ENCODE results near the gene CINP.
A peak's percentile ranks its signal among the peaks of the same experiment; 100 is the strongest.

CINP gene

DNA sequence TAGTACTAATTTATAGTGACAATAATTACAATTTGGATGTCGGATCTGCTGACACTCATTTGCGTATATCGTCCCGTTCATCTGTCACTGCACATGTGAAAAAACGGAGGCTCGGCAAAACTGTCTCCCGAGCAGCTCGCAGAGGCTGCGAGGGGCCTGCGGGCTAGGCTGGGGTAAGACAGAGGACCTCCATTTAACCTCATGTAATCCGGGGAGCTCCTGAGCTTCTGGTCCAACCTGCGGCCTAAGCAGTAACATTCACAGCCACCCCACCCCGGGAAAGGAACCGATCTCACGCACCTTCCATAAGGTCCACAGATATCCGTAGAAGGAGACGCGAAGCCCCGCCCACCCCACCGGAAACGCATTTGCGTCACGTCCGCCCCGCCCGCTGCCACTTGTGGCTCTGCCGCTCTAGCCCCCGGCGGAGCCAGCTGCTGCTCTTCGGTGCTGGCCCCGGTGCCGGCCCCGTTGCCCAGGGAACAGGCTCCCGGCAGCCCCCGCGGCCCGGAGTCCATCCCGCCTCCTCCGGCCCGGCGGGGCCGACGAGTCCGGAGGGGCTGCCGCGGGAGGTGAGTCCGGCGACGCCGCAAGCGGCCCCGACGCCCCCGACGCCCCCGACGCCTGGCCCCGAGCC is at the start of gene CINP, which contains the start of gene TECPR2:
Gene CINP, minus strand, starts transcription at position 346 of the 637 bp plus-strand sequence. Its CDS starts 39 bp downstream, at position 307.
Gene TECPR2, plus strand, starts transcription at position 397 of the 637 bp plus-strand sequence. CDS start 13,781 bp downstream, outside the sequence.
- DNase-seq (ENCODE audit: low read depth in 2 of 2): peak; percentile 93 to 97

DNA sequence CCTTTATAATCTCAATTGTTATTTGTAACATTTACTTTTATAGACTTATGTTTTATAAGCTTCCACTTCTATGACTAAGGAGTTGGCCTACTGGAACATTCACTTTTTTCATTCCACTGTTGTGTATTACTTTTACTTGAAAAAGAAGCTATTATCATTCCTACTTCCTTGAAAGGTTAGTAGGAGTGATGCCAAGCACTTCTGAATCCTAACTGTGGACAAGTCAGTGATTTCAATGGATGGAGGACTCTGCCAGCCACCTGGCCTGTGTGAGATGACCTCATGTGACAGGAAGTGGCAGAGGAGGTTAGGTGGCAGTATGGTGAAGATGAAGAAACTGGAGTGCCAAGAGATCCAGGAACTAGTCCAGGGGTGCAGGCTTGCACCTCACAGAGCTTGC is 46.0 kb upstream of the CINP start:
- no peak for DNase-seq (ENCODE audit: low read depth in 2 of 2)

DNA sequence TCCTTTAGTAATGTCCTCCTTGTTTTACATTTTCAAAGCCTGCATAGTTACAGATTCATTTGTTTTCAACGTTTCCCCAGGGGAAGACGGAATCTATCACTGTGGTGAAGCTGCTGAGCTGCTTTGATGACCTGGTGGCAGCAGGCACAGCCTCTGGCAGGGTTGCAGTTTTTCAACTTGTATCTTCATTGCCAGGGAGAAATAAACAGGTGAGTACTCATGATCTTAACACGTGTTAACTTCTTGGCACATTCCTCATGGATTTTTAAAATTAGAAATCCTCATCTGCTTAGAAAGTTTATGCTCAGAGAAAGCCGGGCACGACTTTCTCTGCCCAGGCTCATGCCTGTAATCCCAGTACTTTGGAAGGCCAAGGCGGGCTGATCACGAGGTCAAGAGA is 44.6 kb upstream of the CINP start:
- DNase-seq (ENCODE audit: low read depth in 2 of 2): no peak

DNA sequence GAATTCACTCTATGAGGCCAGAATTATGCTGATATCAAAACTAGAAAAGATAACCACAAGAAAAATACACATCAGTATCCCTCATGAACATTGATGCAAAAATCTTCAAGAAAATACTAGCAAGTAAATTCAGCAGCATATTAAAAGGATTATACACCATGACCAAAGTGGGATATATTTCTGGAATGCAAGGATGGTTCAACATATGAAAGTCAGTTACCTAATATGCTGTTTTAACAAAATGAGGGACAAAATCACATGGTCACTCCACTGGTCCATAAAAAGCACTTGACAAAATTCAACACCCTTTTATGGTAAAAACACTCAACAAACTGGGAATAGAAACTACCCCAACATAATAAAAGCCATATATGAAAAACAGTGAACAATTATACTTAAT is 40.3 kb upstream of the CINP start:
- DNase-seq (ENCODE audit: low read depth in 2 of 2): no peak

DNA sequence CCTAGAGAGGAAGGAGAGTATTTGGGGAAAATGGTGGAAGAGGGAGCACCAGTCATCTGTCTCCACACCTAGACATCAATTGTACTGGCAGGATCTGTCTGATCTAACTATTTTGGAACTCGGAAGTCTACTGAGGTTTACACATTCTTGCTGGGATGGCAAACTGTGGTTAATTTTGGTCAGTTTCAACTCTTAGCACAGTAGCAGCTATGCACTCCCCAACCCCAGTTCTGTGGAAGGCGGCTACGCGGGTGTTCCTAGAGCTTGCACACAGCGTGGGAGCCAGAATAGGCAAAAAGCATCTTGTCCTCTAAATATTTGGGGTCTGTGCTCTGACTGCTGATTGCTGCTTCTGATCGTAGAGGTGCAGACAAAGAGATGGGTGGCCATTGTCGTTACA is 33.8 kb upstream of the CINP start:
- no peak for DNase-seq (ENCODE audit: low read depth in 2 of 2)

DNA sequence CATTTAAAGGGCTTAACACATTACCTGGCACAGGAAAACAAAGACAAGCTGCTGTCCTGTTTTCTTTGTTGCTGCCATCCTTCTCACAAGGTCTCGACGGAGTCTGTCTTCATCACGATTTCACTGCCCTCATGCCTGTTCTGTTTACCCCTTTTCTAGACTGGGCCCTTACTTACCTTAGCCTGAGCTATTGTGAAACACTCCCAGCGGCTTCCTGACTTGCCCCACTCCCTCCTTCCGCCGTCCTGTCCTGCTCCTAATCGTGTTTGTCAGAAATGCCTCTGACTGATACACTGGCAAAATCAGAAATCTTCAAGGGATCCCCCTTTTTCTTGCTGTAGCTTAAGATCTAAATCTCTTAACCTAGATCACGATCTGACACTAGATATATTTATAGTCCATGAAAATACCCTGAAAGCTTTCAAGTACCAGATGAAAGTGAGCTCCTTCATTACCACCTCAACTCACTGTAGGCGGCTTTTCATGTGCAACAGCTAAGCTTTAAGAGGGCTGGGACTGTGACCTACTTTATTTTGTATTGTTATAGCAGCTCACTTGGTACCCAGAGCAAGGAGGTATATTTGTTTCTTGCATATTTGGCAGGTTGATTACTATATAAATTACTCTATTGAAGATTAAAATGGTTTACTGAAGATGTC is 32.2 kb upstream of the CINP start:
- DNase-seq (ENCODE audit: low read depth in 2 of 2): no peak

DNA sequence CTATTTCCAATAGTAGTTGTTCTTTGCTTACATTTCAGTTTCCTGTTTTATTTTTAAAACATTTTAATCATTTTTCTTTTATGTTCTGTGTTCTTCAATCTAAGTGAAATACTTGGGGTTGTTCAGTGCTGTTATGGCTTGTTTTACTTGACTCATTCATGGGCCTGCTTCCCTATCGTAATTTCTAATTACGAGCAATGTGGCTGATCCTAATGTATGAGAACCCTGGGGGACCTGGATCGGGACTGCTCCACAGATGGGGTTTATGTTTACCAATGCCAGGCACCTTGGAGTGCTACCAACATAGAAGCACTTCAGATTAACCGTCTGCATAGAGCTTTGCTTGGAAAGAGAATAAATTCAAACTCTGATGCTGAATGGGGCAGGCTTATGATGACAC is 29.8 kb upstream of the CINP start:
- DNase-seq (ENCODE audit: low read depth in 2 of 2): no peak

DNA sequence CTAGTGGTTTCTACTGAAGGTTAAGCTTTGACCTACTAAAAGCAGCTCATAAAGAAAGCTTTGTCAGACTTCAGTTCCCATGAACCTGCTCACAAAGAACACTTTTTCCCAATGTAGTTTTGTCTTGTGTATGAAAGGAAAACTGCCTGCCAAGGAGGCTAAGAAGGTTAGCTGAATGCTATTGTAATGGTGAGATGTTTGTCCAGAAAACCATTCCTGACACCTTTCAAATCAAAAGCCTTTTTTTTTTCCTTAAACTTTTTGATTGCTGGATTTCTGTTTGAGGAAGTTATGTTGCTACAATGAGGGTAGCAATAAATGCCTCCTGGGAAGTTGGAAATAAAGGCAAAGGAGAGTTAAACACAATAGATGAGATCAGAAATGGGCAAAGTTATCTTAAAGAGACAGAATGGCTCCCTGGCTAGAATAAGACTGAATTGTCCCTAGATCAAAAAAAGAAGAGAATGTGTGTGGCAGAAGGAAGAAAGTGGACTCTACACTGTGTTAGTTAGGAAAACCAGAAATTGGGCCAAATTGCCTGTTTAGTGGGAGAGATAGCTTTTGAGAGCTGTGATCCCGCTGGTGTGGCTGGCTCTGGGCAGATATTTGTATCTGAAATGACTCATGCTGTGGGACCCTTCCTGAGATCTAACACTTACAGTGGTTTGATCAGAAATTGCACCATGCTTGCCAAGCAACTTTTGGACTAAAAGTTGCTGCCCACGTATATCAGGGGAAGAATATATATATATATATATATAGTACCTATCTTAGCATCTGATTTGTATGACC is 27.6 kb upstream of the CINP start:
- DNase-seq (ENCODE audit: low read depth in 2 of 2): no peak

DNA sequence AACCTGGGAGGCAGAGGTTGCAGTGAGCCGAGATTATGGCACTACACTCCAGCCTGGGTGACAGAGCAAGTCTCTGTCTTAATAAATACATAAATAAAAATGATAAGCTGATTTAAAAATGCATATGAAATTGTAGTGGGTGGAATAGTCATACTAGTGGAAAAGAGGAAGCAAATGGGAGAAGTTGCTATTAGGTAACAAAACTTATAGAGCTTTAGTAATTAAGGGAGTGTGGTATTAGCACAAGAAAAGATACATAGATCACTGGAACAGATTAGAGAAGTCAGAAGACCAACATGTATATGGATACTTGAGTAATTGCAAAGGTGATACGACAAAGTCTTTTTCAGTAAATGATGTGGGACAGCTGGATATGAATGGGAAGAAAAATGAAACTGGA is 26.6 kb upstream of the CINP start:
- no peak for DNase-seq (ENCODE audit: low read depth in 2 of 2)

DNA sequence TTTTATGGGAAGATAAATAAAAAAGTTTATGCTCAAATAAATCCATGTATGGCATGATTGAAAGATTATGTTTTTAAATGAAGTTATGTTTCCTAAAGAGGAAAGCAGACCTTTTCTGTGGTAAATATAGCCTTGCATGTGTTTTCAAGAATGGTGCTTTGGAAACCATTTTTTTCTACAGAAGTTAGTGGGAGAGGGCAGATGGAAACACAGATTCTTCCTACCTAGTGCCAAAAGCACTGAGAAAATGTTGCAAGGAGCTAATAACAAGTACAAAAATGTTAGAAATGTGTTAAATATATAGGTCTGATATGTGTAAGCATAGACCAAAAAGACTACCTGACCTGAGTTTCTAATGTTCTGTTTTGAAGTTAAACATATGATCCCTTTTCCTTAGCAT is 24.4 kb upstream of the CINP start:
- DNase-seq (ENCODE audit: low read depth in 2 of 2): no peak

DNA sequence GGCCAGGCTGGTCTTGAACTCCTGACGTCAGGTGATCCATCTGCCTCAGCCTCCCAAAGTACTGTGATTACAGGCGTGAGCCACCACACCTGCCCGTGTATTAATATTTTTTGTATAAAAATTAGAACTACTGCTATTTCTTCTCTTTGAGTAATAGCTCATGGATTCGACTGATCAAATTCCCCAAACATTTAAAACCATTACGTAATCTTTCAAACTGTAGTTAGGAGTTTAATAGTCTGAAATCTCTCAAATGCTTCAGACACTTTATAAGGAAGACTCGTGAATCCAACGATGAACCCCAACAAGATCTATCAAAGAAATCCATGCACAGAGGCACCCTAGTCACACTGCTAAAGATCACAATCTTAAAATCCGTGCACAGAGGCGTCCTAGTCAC is 16.1 kb upstream of the CINP start:
- DNase-seq (ENCODE audit: low read depth in 2 of 2): no peak

DNA sequence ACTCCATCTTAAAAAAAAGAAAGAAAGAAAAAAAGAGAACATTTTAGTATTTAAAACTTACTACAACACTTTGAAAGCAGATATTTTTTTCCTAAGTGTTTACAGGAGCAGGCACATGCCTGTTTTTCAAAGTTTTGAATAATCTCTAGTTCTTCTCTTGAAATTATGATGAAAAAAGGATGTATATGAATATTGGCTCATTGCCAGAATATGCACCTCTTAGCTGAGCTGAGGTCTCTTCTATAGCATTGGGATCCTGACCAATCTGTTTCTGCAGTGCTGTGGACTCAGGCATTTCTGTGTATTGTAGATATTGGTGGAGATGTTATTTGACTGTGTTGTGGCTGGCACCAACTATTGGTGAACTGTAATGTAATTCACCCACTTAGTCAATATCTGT is 15.0 kb upstream of the CINP start:
- no peak for DNase-seq (ENCODE audit: low read depth in 2 of 2)

DNA sequence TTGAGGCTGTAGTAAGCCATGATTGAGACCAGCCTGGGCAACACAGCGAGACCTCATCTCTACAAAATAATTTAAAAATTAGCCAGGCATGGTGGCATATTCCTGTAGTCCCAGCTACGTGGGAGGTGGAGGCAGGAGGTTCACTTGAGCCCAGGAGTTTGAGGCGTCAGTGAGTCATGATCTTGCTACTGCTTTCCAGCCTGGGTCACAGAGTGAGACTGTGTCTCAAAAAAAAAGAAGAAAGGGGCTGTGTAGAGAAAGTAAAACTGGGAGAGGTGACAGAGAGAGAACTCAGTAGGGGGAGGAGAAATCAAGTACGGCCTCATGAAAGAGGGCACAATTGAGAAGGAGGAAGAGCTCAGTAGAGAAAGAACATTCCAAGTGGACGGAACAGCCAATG is 12.4 kb upstream of the CINP start:
- DNase-seq (ENCODE audit: low read depth in 2 of 2): no peak

DNA sequence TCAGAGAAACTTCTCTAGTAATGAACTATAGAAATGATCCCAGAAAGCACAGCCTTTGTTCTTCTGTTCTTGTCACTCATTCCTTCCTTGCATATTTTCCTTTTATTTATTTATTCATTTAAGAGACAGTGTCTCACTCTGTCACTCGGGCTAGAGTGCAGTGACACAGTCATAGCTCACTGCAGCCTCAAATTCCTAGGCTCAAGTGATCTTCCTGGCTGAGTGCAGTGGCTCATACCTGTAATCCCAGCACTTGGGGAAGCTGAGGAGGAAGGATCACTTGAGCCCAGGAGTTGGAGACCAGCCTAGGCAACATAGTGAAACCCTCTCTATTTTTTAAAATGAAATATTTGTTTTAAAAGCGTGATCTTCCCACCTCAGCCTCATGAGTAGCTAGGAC is 11.6 kb upstream of the CINP start:
- no peak for DNase-seq (ENCODE audit: low read depth in 2 of 2)

DNA sequence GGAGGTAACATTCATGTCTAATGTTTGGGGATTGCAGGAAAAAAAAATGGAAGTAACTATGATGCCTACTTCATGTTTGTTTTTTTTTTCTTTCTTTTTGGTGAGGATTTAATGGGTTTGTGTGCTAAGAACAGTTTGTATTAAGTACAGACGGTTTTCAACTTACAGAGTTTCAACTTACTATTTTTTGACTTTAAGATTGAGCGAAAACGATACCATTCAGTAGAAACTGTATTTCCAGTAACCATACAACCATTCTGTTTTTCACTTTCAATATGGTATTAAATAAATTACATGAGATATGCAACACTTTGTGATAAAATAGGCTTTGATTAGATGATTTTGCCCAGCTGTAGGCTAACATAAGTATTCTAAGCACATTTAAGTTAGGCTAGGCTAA is 10.4 kb upstream of the CINP start:
- no peak for DNase-seq (ENCODE audit: low read depth in 2 of 2)

DNA sequence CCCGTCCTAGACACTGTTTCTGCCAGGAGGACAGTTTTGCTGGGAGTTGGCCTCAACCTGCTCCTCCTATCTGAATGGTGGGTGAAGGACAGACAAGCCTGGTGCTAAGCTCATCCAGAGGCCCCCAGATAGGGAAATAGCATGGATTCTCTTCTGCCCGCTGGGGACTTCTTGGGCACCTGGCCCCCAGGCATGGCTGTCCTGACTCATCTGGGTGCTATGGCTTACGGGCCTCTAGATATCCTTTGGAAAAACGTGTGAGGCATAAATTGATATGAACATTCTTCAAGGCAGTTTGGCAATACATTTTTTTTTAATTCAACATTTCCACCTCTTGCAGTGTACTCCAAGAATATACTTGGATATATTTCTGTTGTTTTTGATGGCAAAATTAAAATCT is 8.7 kb upstream of the CINP start:
- no peak for DNase-seq (ENCODE audit: low read depth in 2 of 2)

DNA sequence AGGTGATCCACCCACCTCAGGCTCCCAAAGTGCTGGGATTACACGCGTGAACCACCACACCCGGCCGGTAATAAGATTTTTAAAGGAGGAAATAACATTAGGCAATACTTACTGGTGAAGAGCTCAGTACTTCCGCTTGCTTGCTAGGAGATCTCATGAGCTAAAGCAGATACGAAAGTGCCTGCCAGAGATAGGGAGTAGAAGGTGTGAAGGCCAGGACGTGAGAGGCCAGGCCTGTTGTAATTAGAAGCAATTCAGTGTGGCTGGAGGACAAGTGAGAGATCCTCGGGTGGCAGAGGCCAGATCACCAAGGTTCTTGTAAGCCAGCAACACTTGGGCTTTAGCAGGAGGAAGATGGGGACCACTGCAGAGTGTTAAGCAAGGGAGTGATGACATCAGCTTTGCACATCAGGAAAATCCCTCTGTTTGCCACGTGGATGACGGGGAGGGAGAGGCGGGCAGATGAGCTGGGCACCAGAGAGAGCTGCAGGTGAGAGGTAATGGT is 7.7 kb upstream of the CINP start:
- DNase-seq (ENCODE audit: low read depth in 2 of 2): no peak

DNA sequence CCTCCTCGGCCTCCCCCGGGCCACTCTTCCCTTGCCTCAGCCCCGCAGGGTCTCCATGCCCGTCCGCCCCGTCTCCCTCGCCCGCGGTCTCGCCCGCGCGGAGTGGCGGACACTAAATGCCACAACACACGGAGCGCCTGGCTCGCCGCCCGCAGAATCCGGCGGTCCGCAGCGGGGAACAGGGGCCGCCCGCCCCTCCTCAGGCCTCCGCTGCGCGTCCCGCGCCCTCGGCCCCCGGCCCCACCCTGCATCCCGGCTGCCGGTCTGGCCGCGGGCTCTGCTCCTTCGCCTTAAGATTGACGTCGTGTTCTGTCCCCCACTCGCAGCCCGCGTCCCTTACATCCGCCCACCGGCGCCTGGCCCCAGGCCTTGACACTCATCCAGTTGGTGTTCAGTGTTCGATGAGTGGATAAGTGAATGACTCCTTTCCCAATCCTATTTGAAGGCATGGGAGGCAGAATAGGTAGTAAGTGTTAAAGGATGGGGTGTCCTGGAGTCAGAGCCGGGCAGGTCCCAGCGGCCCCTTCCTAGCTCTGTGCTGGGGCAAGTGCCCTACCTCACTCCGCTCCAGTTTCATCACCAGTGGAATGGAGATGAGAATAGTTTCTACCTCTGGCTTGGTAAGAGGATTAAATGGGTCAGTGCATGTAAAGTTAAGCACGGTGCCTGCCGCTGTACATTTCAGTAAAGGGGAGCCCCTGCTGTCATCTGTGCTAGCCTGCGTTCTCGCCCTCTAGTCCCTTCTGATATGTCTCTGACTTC is 673 bp upstream of the CINP start:
- no peak for DNase-seq (ENCODE audit: low read depth in 2 of 2)

DNA sequence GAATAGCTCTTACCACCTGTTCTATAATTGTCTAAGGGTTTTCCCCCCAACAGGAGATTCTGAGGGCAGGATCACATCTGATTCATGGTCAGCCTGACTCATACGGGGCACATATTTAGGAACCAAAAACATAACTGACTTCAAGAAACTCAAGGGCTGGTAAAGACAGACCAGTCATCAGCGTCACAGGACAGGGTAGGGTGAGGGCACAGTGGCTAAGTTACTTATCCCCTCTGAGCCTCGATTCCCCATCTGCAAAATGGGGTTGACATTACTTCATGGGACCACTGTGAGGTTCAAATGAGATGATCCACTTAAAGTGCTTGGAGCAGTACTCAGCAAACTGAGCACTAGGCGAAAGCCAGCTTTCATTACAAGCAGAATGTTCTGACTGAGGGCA is 606 bp downstream of the CINP start:
- DNase-seq (ENCODE audit: low read depth in 2 of 2): peak in 1 of 2 donors; percentile 10

DNA sequence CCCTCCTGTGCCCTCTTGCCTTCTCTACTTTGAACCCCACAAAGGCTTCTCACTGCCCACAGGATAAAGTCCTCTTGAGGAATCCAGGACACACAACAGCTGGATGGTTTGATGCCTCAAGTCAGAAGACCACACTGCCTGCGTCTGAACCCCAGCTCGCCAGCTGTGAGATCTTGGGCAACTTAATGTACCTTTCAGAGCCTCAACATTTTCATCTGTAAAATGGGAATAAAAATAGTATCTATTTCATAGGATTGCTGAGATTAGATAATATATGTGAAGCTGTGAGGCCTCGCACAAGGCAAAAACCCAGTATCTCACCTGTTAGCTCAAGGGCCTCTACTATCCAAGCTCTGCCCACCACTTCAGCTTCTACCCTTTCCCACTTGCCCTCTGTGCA is 2.3 kb downstream of the CINP start:
- no peak for DNase-seq (ENCODE audit: low read depth in 2 of 2)

DNA sequence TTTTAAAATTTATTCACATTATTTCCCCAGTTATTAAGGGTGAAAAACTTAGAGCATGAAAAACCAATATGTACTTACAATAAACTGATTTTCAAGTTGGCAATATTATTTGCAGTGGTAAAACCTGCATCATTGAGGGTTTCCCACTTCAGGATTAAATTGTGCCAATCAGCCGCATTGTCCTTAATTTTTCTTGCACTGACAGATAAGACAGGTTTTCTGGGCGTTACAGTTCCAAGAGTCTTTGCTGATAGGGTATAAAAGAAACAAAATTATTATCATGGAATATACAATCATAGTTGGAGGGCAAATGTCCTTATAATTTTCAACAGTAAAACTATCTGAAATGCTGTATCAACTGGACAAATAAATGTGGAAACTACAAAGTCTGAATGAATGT is 3.3 kb downstream of the CINP start:
- no peak for DNase-seq (ENCODE audit: low read depth in 2 of 2)

DNA sequence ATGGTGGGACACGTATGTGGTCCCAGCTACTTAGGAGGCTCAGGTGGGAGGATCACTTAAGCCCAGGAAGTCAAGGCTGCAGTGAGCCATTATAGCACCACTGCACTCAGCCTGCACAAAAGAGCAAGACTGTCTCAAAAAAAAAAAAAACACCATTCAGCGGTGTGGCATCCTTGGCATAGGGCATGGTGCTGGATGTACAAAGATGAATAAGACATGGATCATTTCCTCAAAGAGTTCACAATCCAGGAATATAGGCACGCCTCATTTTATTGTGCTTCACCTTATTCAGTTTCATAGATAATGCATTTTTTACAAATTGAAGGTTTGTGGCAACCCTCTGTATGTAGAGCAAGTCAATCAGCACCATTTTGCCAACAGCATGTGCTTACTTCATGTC is 6.4 kb downstream of the CINP start:
- DNase-seq (ENCODE audit: low read depth in 2 of 2): no peak
